CMK (cell line): ENCODE data around the gene PPP4R4.

Source experiments
- DNase-seq: peaks from one replicate; pipeline ENCODE4 v3.0.0-alpha.2; 2010; ENCODE audit warnings: low read depth

Gene PPP4R4

GRCh38 chr14:94173885-94174603, at the start of gene PPP4R4:
TSS of gene PPP4R4 (plus strand) at chr14:94174322. CDS start at chr14:94174466, 144 bp downstream.
- peak; percentile 42 for DNase-seq

- no peak for DNase-seq
These were observed 49.3 kb upstream of the PPP4R4 start for GRCh38 chr14:94124582-94125377.

- DNase-seq = no peak
These were observed 48.3 kb upstream of the PPP4R4 start for GRCh38 chr14:94125659-94126418.

- no peak for DNase-seq
These were observed 47.8 kb upstream of the PPP4R4 start for GRCh38 chr14:94126419-94126677.

GRCh38 chr14:94126800-94127199, 47.3 kb upstream of the PPP4R4 start:
- no peak for DNase-seq

- DNase-seq = no peak
These were observed 46.8 kb upstream of the PPP4R4 start for GRCh38 chr14:94127330-94127729.

GRCh38 chr14:94128216-94128839, 45.8 kb upstream of the PPP4R4 start:
- no peak for DNase-seq

GRCh38 chr14:94129111-94129757, 44.9 kb upstream of the PPP4R4 start, which contains the start of gene IFI27L2:
TSS of gene IFI27L2 (minus strand) at chr14:94129604. CDS start at chr14:94129564, 40 bp downstream.
- peak; percentile 26 for DNase-seq

- DNase-seq = no peak
These were observed 44.2 kb upstream of the PPP4R4 start for GRCh38 chr14:94129758-94130414.

- DNase-seq = peak; percentile 43
These were observed 41.7 kb upstream of the PPP4R4 start for GRCh38 chr14:94132285-94132887.

- no peak for DNase-seq
These were observed 38.6 kb upstream of the PPP4R4 start for GRCh38 chr14:94135476-94135875.

- DNase-seq = peak; percentile 65
These were observed 37.4 kb upstream of the PPP4R4 start for GRCh38 chr14:94136575-94137331.

GRCh38 chr14:94138251-94138650, 35.9 kb upstream of the PPP4R4 start:
- DNase-seq = no peak

- no peak for DNase-seq
These were observed 35.1 kb upstream of the PPP4R4 start for GRCh38 chr14:94139006-94139405.

- DNase-seq = no peak
These were observed 34.7 kb upstream of the PPP4R4 start for GRCh38 chr14:94139421-94139820.

GRCh38 chr14:94142247-94142646, 31.9 kb upstream of the PPP4R4 start:
- no peak for DNase-seq

- DNase-seq = no peak
These were observed 31.3 kb upstream of the PPP4R4 start for GRCh38 chr14:94142836-94143235.

GRCh38 chr14:94143239-94143638, 30.9 kb upstream of the PPP4R4 start:
- DNase-seq = no peak

- no peak for DNase-seq
These were observed 30.4 kb upstream of the PPP4R4 start for GRCh38 chr14:94143711-94144110.

- DNase-seq = no peak
These were observed 29.4 kb upstream of the PPP4R4 start for GRCh38 chr14:94144765-94145164.
